Activated B cell treated with CpG ODN at 0.5 μM for 24 hours (primary cell): ENCODE measurements around the gene SH2D4B. TPM values are rescaled to one million over a fixed set of nuclear protein-coding genes. Genes with fewer than 3 reads are reported as not detected.

Source experiments
- ATAC-seq: fragments of 200-7000 bp; cut with Tn5 transposase; one replicate; pipeline ENCODE4 v1.10.0; 2021; ENCODE audit warnings: low read depth, mild to moderate bottlenecking, moderate library complexity
- CTCF ChIA-PET: fragments of 350-600 bp; sonication (Branson Sonifier 250); formaldehyde crosslinking; loops from one replicate; lab custom pipeline; 2021; ENCODE audit warnings: antibody characterized with exemption; lab: Charles Lee
- POLR2A ChIA-PET: fragments of 350-600 bp; sonication (Branson Sonifier 250); formaldehyde crosslinking; loops from one replicate; lab custom pipeline; 2021; ENCODE audit warnings: antibody characterized with exemption; lab: Charles Lee
- DNase-seq: peaks from one replicate; pipeline ENCODE4 v3.0.0; 2022
- H3K27ac Mint-ChIP-seq: one replicate; pipeline ENCODE4 v1.8.0; 2020; ENCODE audit warnings: mixed read lengths
- H3K27me3 Mint-ChIP-seq: one replicate; pipeline ENCODE4 v1.8.0; 2021; ENCODE audit warnings: mixed read lengths
- H3K36me3 Mint-ChIP-seq: one replicate; pipeline ENCODE4 v1.8.0; 2021; ENCODE audit warnings: low read depth, mixed read lengths
- H3K4me1 Mint-ChIP-seq: one replicate; pipeline ENCODE4 v1.8.0; 2021; ENCODE audit warnings: mixed read lengths
- H3K4me3 Mint-ChIP-seq: one replicate; pipeline ENCODE4 v1.8.0; 2020; ENCODE audit warnings: mild to moderate bottlenecking, mixed read lengths
- H3K9me3 Mint-ChIP-seq: one replicate; pipeline ENCODE4 v1.8.0; 2020; ENCODE audit warnings: mixed read lengths
- CTCF ChIP-seq: fragments of 200-600 bp; IDR thresholded peaks from one replicate; pipeline ENCODE4 v1.8.0; 2022; ENCODE audit warnings: antibody characterized with exemption, mild to moderate bottlenecking
- intact Hi-C: fragments of 100-400 bp; cut with micrococcal nuclease; formaldehyde crosslinking; loops from one replicate; pipeline ENCODE4 v1.15.1; 2024
- total RNA-seq: library from RNA; stranded (reverse); gene quantifications from 2 replicates; pipeline ENCODE4 v1.2.3, GENCODE V29; 2022

Gene SH2D4B
- total RNA-seq, 1 donor from 2014 or later, result not detected

GRCh38 chr10:80686734-80687475 lies 149.2 kb downstream of the SH2D4B start:
- no peak for TF ChIP-seq CTCF
- Mint-ChIP-seq H3K4me3 (no peak overlapping the region), H3K27ac (no peak overlapping the region), H3K4me1 (no peaks in the 10 kb centered on the region), H3K9me3 (no peaks in the 10 kb centered on the region), H3K36me3 (no peaks in the 10 kb centered on the region), H3K27me3 (peaks cover 11% of the 10 kb centered on the region)
- CTCF ChIA-PET, result no interaction called here
- DNase-seq (no peak), ATAC-seq (no peak)
- intact Hi-C loops, result no loop called here
- POLR2A ChIA-PET, result no interaction called here

- ChIA-PET POLR2A (no interaction called here), CTCF (no interaction called here)
- TF ChIP-seq CTCF, result no peak
- peaks cover 14% of the 10 kb centered on the region for H3K27me3 Mint-ChIP-seq
- intact Hi-C loops, result no loop called here
- no peak for ATAC-seq
- H3K36me3 Mint-ChIP-seq, result no peaks in the 10 kb centered on the region
- DNase-seq, result no peak
- no peaks in the 10 kb centered on the region for H3K9me3 Mint-ChIP-seq
- H3K27ac Mint-ChIP-seq, result no peak overlapping the region
- H3K4me1 Mint-ChIP-seq, result no peaks in the 10 kb centered on the region
- H3K4me3 Mint-ChIP-seq, result no peak overlapping the region
Observed at GRCh38 chr10:80687476-80687789, 149.7 kb downstream of the SH2D4B start.

GRCh38 chr10:80690434-80690833 lies 152.7 kb downstream of the SH2D4B start:
- intact Hi-C loops, result loop anchor here (10.0 kb wide), 1 partner anchor 246 kb away; no protein-coding TSS in a partner anchor
- peaks cover 14% of the 10 kb centered on the region for H3K27me3 Mint-ChIP-seq
- no peak for ATAC-seq
- POLR2A ChIA-PET, result no interaction called here
- H3K4me1 Mint-ChIP-seq, result no peaks in the 10 kb centered on the region
- no peak overlapping the region for H3K4me3 Mint-ChIP-seq
- H3K9me3 Mint-ChIP-seq, result no peaks in the 10 kb centered on the region
- CTCF ChIA-PET, result no interaction called here
- no peak overlapping the region for H3K27ac Mint-ChIP-seq
- TF ChIP-seq CTCF, result no peak
- no peak for DNase-seq
- no peaks in the 10 kb centered on the region for H3K36me3 Mint-ChIP-seq

GRCh38 chr10:80691441-80691840 lies 153.7 kb downstream of the SH2D4B start:
- Mint-ChIP-seq H3K4me3 (no peak overlapping the region), H3K27ac (no peak overlapping the region), H3K36me3 (no peaks in the 10 kb centered on the region), H3K27me3 (peaks cover 14% of the 10 kb centered on the region), H3K9me3 (no peaks in the 10 kb centered on the region), H3K4me1 (no peaks in the 10 kb centered on the region)
- ATAC-seq (no peak), DNase-seq (no peak)
- POLR2A ChIA-PET, result no interaction called here
- no peak for TF ChIP-seq CTCF
- CTCF ChIA-PET, result no interaction called here
- intact Hi-C loops, result loop anchor here (10.0 kb wide), 1 partner anchor 247 kb away; no protein-coding TSS in a partner anchor

GRCh38 chr10:80693565-80693964 lies 155.9 kb downstream of the SH2D4B start:
- POLR2A ChIA-PET, result no interaction called here
- CTCF ChIA-PET, result no interaction called here
- Mint-ChIP-seq H3K9me3 (no peaks in the 10 kb centered on the region), H3K4me3 (no peak overlapping the region), H3K36me3 (no peaks in the 10 kb centered on the region), H3K4me1 (no peaks in the 10 kb centered on the region), H3K27ac (no peak overlapping the region), H3K27me3 (peaks cover 19% of the 10 kb centered on the region)
- DNase-seq (no peak), ATAC-seq (no peak)
- TF ChIP-seq CTCF, result no peak
- intact Hi-C loops, result loop anchor here (10.0 kb wide), 1 partner anchor 249 kb away; no protein-coding TSS in a partner anchor
